Heart right ventricle (tissue), 16 donors: ENCODE data around the gene UPK3A. TPM values are rescaled to one million over a fixed set of nuclear protein-coding genes. Genes with fewer than 3 reads are reported as not detected.
A peak's percentile ranks its signal among the peaks of the same experiment; 100 is the strongest.

ENCODE experiments used
- ATAC-seq, 8 donors: fragments of 200-7000 bp; cut with Tn5 transposase; one replicate each; pipeline ENCODE4 v1.9.1; 2020; ENCODE audit warnings: mild to moderate bottlenecking in 8 of 8, moderate library complexity in 8 of 8, moderate number of reproducible peaks in 1 of 8
- DNase-seq, 2 donors: peaks; one replicate each; pipeline ENCODE4 v3.0.0-alpha.2; 2020
- H3K27ac ChIP-seq, 10 donors: fragments of 200-600 bp; sonication (generic) in 2 of 10; one replicate each; pipeline versions ENCODE4 v1.5.0 to v1.8.0; 2020 to 2022; ENCODE audit warnings: mild to moderate bottlenecking in 3 of 10
- H3K27me3 ChIP-seq, 7 donors: fragments of 200-600 bp; one replicate each; pipeline ENCODE4 v1.8.0; 2021 to 2022; ENCODE audit warnings: mild to moderate bottlenecking in 2 of 7
- H3K36me3 ChIP-seq, 9 donors: fragments of 200-600 bp; sonication (generic) in 1 of 9; one replicate each; pipeline versions ENCODE4 v1.5.0 to v1.8.0; 2020 to 2022; ENCODE audit warnings: mild to moderate bottlenecking in 2 of 9
- H3K4me1 ChIP-seq, 9 donors: fragments of 200-600 bp; sonication (generic) in 1 of 9; one replicate each; pipeline versions ENCODE4 v1.5.0 to v1.8.0; 2020 to 2022; ENCODE audit warnings: mild to moderate bottlenecking in 4 of 9
- H3K4me3 ChIP-seq, 10 donors: fragments of 200-600 bp; sonication (generic) in 2 of 10; one replicate each; pipeline versions ENCODE4 v1.5.0 to v1.8.0; 2020 to 2022; ENCODE audit warnings: mild to moderate bottlenecking in 7 of 10, moderate library complexity in 2 of 10
- H3K9me3 ChIP-seq, 11 donors: fragments of 200-600 bp in 10 of 11; sonication (generic) in 2 of 11; one replicate each; pipeline versions ENCODE4 v1.5.0 to v1.8.0; 2013 to 2022; ENCODE audit warnings: mild to moderate bottlenecking in 2 of 11, control low read depth in 1 of 11, moderate library complexity in 1 of 11
- CTCF ChIP-seq, 9 donors: fragments of 200-600 bp; sonication (generic) in 2 of 9; IDR thresholded peaks; one replicate each; pipeline versions ENCODE4 v1.5.0 to v1.8.0; 2021 to 2022; ENCODE audit warnings: antibody characterized with exemption in 9 of 9, mild to moderate bottlenecking in 5 of 9, moderate library complexity in 1 of 9
- WGBS, 2 donors: extraction: QIAGEN DNeasy Blood & Tissue Kit; methylation state at CpG; one replicate each; pipeline ENCODE4 v1.1.7; 2013; ENCODE audit warnings: inconsistent platforms in 1 of 2; 5-methylcytosine and 5-hydroxymethylcytosine counted together
- intact Hi-C, 10 donors: fragments of 100-400 bp; cut with DNase I; formaldehyde crosslinking; loops; one replicate each; pipeline versions ENCODE4 v1.11.1 to v1.14.2; 2022
- polyA plus RNA-seq, 2 donors: library from polyadenylated mRNA; stranded (reverse); fragments of 200-250 nt; gene quantifications; one replicate each; pipeline ENCODE4 v1.2.3, GENCODE V29; 2013
- total RNA-seq, 10 donors: library from RNA; stranded (reverse); fragmentation: NEBNext Ultra II Directional in 3 of 10; extraction: Animal tissue kit (Norgen Biotek cat#: 25700) in 3 of 10; gene quantifications; one replicate each; pipeline versions ENCODE4 v1.2.1 to v1.2.4, GENCODE V29; 2021 to 2023
- donor health status: Arrhythmogenic right ventricular cardiomyopathy.
- donor health status: ischemic (EF 13 %, LVEDD 7.1; RV severe dilation, severe dysfunction).
- donor health status: healthy with polysubstance abuse.
- donor health status: DM: no; HTN: yes; CAD: no.
- donor health status: DM: no; HTN: no; CAD: no.
- donor health status: ischemic (EF 25% LVEDD 6.9; RV normal size, moderate dysfunction).
- donor health status: ischemic (EF 25% LVEDD 5.7; RV mildly dilated, moderate dysfunction).
- donor health status: healthy.
- donor health status: DM: yes; HTN: yes; CAD: no.
- donor health status: Ischemic cardiomyopathy.
- donor health status: ischemic (EF 35%, LVEDD 5.7; RV mildly dilated, moderate dysfunction).
- donor health status: nonischemic (EF 11% LVEDD 7.7; RV severe dilation, severe dysfunction).
- donor health status: DM: yes; HTN: yes; CAD: no.
- donor health status: PGD.
- donor health status: ischemic (EF 29% LVEDD 5.4; RV normal size, mild dysfunction).
- donor health status: nonischemic (EF 23%, LVEDD 6.1; RV moderate dilation, normal function).

UPK3A gene
- total and polyA plus RNA-seq, 12 donors, result 0.48 TPM; not detected in 11

GRCh38 chr22:45314786-45315185 lies 30.0 kb downstream of the UPK3A start:
- 88 to 91% methylated on average over 6 of the region's 6 CpGs for WGBS, 2 donors
- intact Hi-C loops, result loop anchor here in 5 of 10 donors (5.0 to 10.0 kb wide), 4 partner anchors 42 to 123 kb away; no protein-coding TSS in a partner anchor
- Histone ChIP-seq H3K4me3 (no peak overlapping the region), H3K27me3 (no peaks in the 10 kb centered on the region), H3K27ac (peak overlapping the region in 2 of 10 donors; percentile 38 to 51), H3K36me3 (peaks cover 0 to 7% (median 0%) of the 10 kb centered on the region in 9 donors), H3K9me3 (no peaks in the 10 kb centered on the region), H3K4me1 (peaks cover 11 to 64% (median 62%) of the 10 kb centered on the region in 9 donors)
- ATAC-seq, result no peak
- TF ChIP-seq CTCF (IDR thresholded peaks at IDR 0.05), result no peak
- no peak for DNase-seq

GRCh38 chr22:45316796-45317526 lies 32.2 kb downstream of the UPK3A start:
- 88 to 90% methylated on average over 9 of the region's 9 CpGs for WGBS, 2 donors
- peaks cover 3 to 71% (median 50%) of the 10 kb centered on the region in 9 donors for H3K4me1 ChIP-seq
- no peaks in the 10 kb centered on the region for H3K9me3 ChIP-seq
- H3K4me3 ChIP-seq, result peak overlapping the region in 2 of 10 donors; percentile 1 to 29
- H3K27ac ChIP-seq, result peak overlapping the region; percentile 4 to 91 (median 79)
- peaks cover 0 to 6% (median 0%) of the 10 kb centered on the region in 9 donors for H3K36me3 ChIP-seq
- intact Hi-C loops, result loop anchor here in 4 of 10 donors (5.0 to 10.0 kb wide), 3 partner anchors 105 to 120 kb away; no protein-coding TSS in a partner anchor
- H3K27me3 ChIP-seq, result no peaks in the 10 kb centered on the region
- no peak for TF ChIP-seq CTCF (IDR thresholded peaks at IDR 0.05)
- DNase-seq (no peak), ATAC-seq (no peak)

- intact Hi-C loops, result loop anchor here in 4 of 10 donors (5.0 to 10.0 kb wide), 3 partner anchors 105 to 120 kb away; no protein-coding TSS in a partner anchor
- Histone ChIP-seq H3K9me3 (no peaks in the 10 kb centered on the region), H3K36me3 (peaks cover 0 to 8% (median 4%) of the 10 kb centered on the region in 9 donors), H3K27ac (peak overlapping the region; percentile 4 to 91 (median 79)), H3K27me3 (no peaks in the 10 kb centered on the region), H3K4me3 (peak overlapping the region in 5 of 10 donors; percentile 1 to 29 (median 13)), H3K4me1 (peaks cover 3 to 71% (median 50%) of the 10 kb centered on the region in 9 donors)
- peak; percentile 21 to 63 (median 51) for TF ChIP-seq CTCF (IDR thresholded peaks at IDR 0.05)
- peak; percentile 59 to 64 for DNase-seq
- peak; percentile 66 to 87 (median 81) for ATAC-seq
- WGBS, 2 donors, result 34 to 44% methylated on average over 19 of the region's 19 CpGs
These were observed 32.9 kb downstream of the UPK3A start for GRCh38 chr22:45317551-45318167.

DNA sequence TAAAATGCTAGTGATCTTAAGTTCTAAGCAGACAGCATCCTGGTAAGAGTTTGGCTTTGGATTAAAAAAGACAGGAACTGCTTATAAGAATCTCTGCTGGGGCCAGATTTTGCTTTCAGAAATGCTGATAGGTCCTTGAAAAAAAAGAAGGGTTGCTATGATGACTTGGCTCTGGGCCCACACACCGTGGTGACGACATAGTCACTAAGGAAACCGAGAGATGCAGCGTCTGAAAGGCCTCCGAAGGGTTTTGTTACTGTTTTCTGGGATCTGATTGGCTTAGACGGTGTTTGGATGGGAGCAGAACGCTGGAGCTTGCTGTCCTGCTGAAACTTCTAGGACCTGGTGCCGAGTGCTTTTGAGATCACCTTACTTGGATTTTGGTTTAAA lies 33.4 kb downstream of the UPK3A start:
- WGBS, 2 donors, result 7 to 10% methylated on average over 8 of the region's 8 CpGs
- no peak for TF ChIP-seq CTCF (IDR thresholded peaks at IDR 0.05)
- peak overlapping the region in 5 of 10 donors; percentile 11 to 29 (median 14) for H3K4me3 ChIP-seq
- intact Hi-C loops, result loop anchor here in 4 of 10 donors (5.0 to 10.0 kb wide), 3 partner anchors 104 to 119 kb away; no protein-coding TSS in a partner anchor
- H3K9me3 ChIP-seq, result no peaks in the 10 kb centered on the region
- ATAC-seq (peak in 7 of 8 donors; percentile 49 to 87 (median 75)), DNase-seq (peak; percentile 74 to 89)
- peaks cover 0 to 13% (median 7%) of the 10 kb centered on the region in 9 donors for H3K36me3 ChIP-seq
- H3K27me3 ChIP-seq, result no peaks in the 10 kb centered on the region
- H3K4me1 ChIP-seq, result peaks cover 3 to 71% (median 50%) of the 10 kb centered on the region in 9 donors
- H3K27ac ChIP-seq, result peak overlapping the region; percentile 4 to 91 (median 79)
